Adrenal gland (tissue), 12 donors: ENCODE results near the gene BBX. TPM values are rescaled to one million over a fixed set of nuclear protein-coding genes. Genes with fewer than 3 reads are reported as not detected.

Experiments
- DNase-seq, 7 donors: peaks; one replicate each; pipeline ENCODE4 v3.0.0-alpha.2; 2019 to 2020
- H3K27ac ChIP-seq, 5 donors: fragments of 200-600 bp; sonication (generic) in 4 of 5; 1 replicate in 3 of 5; 2 replicates in 2 of 5; pipeline versions ENCODE4 v1.5.1 to v1.8.0; 2016 to 2020; ENCODE audit warnings: mild to moderate bottlenecking in 1 of 5
- H3K27me3 ChIP-seq: fragments of 200-600 bp; 2 replicates; pipeline ENCODE4 v1.8.0; 2021
- H3K36me3 ChIP-seq, 2 donors: fragments of 200-600 bp; replicated peaks in 1 of 2; 1 replicate in 1 of 2; 2 replicates in 1 of 2; pipeline versions ENCODE4 v1.5.1 to v1.8.0; 2018 to 2022
- H3K4me1 ChIP-seq, 2 donors: fragments of 200-600 bp; replicated peaks in 1 of 2; 1 replicate in 1 of 2; 2 replicates in 1 of 2; pipeline versions ENCODE4 v1.5.1 to v1.8.0; 2018 to 2021
- H3K4me3 ChIP-seq, 4 donors: fragments of 200-600 bp; sonication (generic) in 3 of 4; one replicate each; pipeline ENCODE4 v1.5.1; 2016 to 2018
- H3K9me3 ChIP-seq, 3 donors: fragments of 200-600 bp; sonication (generic) in 1 of 3; replicated peaks in 1 of 3; 1 replicate in 2 of 3; 2 replicates in 1 of 3; pipeline versions ENCODE4 v1.5.1 to v1.8.0; 2016 to 2021
- POLR2A ChIP-seq, 2 donors: fragments of 450-650 bp; IDR thresholded peaks; one replicate each; pipeline ENCODE4 v1.6.1; 2017; ENCODE audit warnings: antibody characterized with exemption in 2 of 2, mild to moderate bottlenecking in 2 of 2, moderate library complexity in 1 of 2
- WGBS, 4 donors: extraction: QIAGEN DNeasy Blood & Tissue Kit in 2 of 4; methylation state at CpG; one replicate each; pipeline versions ENCODE4 v1.1.5 to v1.1.7; 2013 to 2017; 5-methylcytosine and 5-hydroxymethylcytosine counted together
- intact Hi-C, 2 donors: fragments of 100-400 bp; cut with DNase I; formaldehyde crosslinking; loops; one replicate each; pipeline versions ENCODE4 v1.14.1 to v1.15.0; 2022 to 2023
- polyA plus RNA-seq, 3 donors: library from polyadenylated mRNA; stranded (reverse); fragments of 200-250 nt in 2 of 3; fragments of 350-450 nt in 1 of 3; fragmentation: Illumina TruSeq in 1 of 3; extraction: RNeasy Lipid Tissue Mini Kit (QIAGEN cat#74804) in 1 of 3; gene quantifications; one replicate each; pipeline ENCODE4 v1.2.3, GENCODE V29; 2013 to 2014
- total RNA-seq, 9 donors: library from RNA; depleted of rRNA in 4 of 9; stranded (reverse); fragments of >200 nt in 4 of 9; fragments of 120-200 nt in 1 of 9; fragmentation: NEBNext Ultra II Directional in 1 of 9; extraction: Animal tissue kit (Norgen Biotek cat#: 25700) in 1 of 9; gene quantifications; one replicate each; pipeline versions ENCODE4 v1.1.0 to v1.2.4, GENCODE V29; 2013 to 2023
- TF ChIP-seq, protein P1 (sequence below), 6 experiments: fragments of 450-650 bp in 4 of 6; fragments of 200-600 bp in 2 of 6; sonication (generic) in 1 of 6; IDR thresholded peaks; 1 replicate in 5 of 6; 2 replicates in 1 of 6; pipeline versions ENCODE4 v1.5.1 to v1.8.0; 2016 to 2021; ENCODE audit warnings: antibody characterized with exemption in 6 of 6, mild to moderate bottlenecking in 2 of 6, moderate library complexity in 1 of 6
- donor health status: healthy with polysubstance abuse.
- donor health status: Bipolar disorder and iron deficiency.
- donor health status: DM: yes; HTN: yes; CAD: no.
- donor health status: DM: no; HTN: no; CAD: no.
- donor health status: DM: no; HTN: no; CAD: no.
- donor health status: DM: yes; HTN: yes; CAD: no.

BBX gene
- total and polyA plus RNA-seq, 12 donors, result 12.8 to 208 (median 116) TPM

DNA sequence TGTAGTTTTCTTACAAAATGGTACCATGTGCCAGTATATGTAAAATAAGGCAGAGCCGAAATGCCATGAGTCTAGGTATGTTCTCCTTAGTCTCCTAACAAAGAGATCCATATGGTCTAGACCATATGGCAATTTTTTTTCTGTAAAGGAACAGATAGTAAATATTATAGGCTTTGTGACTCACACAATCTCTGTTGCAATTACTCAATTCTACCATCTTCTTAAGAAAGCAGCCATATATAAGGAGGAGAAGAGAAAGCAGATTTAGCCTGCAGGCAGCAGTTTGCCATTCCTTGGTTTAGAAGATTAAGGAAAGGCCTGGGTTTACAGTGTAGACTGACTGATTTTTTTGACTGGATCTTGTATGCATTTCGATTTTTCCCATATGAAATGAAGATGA, 16.3 kb upstream of the BBX start:
- Histone ChIP-seq H3K9me3 (no peaks in the 10 kb centered on the region), H3K27ac (no peak overlapping the region), H3K36me3 (no peaks in the 10 kb centered on the region), H3K27me3 (no peaks in the 10 kb centered on the region), H3K4me1 (no peaks in the 10 kb centered on the region), H3K4me3 (no peak overlapping the region)
- WGBS, 4 donors, result 72 to 95% (median 84%) methylated on average over 2 of the region's 2 CpGs
- DNase-seq, result no peak
- no peak for TF ChIP-seq POLR2A (IDR thresholded peaks at IDR 0.05)
- TF ChIP-seq, protein P1, sequence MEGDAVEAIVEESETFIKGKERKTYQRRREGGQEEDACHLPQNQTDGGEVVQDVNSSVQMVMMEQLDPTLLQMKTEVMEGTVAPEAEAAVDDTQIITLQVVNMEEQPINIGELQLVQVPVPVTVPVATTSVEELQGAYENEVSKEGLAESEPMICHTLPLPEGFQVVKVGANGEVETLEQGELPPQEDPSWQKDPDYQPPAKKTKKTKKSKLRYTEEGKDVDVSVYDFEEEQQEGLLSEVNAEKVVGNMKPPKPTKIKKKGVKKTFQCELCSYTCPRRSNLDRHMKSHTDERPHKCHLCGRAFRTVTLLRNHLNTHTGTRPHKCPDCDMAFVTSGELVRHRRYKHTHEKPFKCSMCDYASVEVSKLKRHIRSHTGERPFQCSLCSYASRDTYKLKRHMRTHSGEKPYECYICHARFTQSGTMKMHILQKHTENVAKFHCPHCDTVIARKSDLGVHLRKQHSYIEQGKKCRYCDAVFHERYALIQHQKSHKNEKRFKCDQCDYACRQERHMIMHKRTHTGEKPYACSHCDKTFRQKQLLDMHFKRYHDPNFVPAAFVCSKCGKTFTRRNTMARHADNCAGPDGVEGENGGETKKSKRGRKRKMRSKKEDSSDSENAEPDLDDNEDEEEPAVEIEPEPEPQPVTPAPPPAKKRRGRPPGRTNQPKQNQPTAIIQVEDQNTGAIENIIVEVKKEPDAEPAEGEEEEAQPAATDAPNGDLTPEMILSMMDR (IDR thresholded peaks at IDR 0.05), result no peak
- intact Hi-C loops, result no loop called here

DNA sequence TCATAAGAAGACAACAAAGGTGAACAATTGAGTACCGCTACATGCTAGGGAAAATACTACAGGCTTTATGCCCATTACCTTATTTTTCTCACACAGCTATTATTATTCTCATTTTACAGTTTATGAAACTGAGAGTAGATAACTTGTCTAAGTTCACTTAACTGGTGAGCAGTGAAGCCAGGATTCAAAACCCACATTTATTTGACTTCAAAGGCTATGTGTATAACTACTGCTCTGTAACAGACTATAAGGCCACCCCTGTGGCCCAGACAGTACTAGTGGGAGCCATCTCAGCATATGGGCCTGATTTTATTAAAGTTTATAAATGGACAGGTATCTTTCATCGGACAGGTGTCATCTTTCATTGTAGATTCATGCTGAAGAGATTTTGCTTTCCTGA, 14.4 kb upstream of the BBX start:
- 92 to 98% (median 94%) methylated on average over 2 of the region's 2 CpGs for WGBS, 4 donors
- no peaks in the 10 kb centered on the region for H3K36me3 ChIP-seq
- intact Hi-C loops, result no loop called here
- no peak overlapping the region for H3K27ac ChIP-seq
- DNase-seq, result no peak
- H3K27me3 ChIP-seq, result no peaks in the 10 kb centered on the region
- H3K9me3 ChIP-seq, result no peaks in the 10 kb centered on the region
- H3K4me1 ChIP-seq, result no peaks in the 10 kb centered on the region
- TF ChIP-seq POLR2A (IDR thresholded peaks at IDR 0.05), result no peak
- TF ChIP-seq, protein P1 (IDR thresholded peaks at IDR 0.05), result no peak
- H3K4me3 ChIP-seq, result no peak overlapping the region

DNA sequence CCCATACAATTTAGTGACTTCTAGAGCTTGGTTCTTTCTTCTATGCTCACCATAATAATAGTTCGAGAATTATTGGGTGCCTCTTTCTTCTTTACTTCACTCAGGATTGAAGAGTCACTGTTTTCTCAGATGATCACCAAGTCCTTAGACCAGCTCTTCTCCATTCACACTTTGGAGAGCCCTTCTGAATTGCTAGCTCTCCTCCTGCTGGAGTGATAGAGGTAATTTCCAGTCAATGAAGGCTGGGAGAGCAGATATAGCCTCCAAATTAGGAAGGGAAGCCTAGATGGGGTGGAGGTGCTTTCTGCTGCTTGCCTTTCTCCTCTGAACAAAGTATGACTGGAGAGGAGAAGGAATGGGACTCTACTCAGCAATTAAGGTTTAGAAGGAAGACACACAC, 10.7 kb upstream of the BBX start:
- intact Hi-C loops, result no loop called here
- H3K4me3 ChIP-seq, result no peak overlapping the region
- H3K27me3 ChIP-seq, result no peaks in the 10 kb centered on the region
- H3K27ac ChIP-seq, result no peak overlapping the region
- TF ChIP-seq POLR2A (IDR thresholded peaks at IDR 0.05), result no peak
- TF ChIP-seq, protein P1 (IDR thresholded peaks at IDR 0.05), result no peak
- H3K9me3 ChIP-seq, result no peaks in the 10 kb centered on the region
- DNase-seq, result no peak
- WGBS, 4 donors, result 62 to 81% (median 70%) methylated on average over 1 of the region's 1 CpG
- H3K4me1 ChIP-seq, result no peaks in the 10 kb centered on the region
- H3K36me3 ChIP-seq, result no peaks in the 10 kb centered on the region

DNA sequence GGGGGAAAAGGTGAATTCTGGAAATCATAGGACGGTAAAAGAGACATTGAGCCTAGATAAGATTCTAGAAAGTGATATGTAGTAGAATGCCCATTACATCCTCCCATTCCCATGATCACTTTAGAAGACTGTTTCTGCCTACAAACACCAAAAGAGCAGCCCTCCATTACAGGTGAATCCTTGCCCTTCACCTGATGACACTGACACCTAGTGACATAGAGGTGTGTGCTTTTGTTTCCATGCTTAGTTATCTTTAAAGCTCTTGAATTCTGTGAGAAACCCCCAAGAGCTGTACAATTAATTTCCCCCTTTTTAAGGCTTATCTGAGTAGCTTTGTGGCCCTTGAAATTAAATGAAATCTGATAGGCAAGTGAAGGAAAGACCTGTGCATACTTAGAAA, 8.3 kb upstream of the BBX start:
- intact Hi-C loops, result no loop called here

More for the DNA sequence above, 8.3 kb upstream of the BBX start:
- WGBS, 4 donors, result 88 to 98% (median 92%) methylated on average over 1 of the region's 1 CpG
- no peak for DNase-seq
- Histone ChIP-seq H3K4me3 (no peak overlapping the region), H3K36me3 (no peaks in the 10 kb centered on the region), H3K4me1 (no peaks in the 10 kb centered on the region), H3K27ac (no peak overlapping the region), H3K9me3 (no peaks in the 10 kb centered on the region), H3K27me3 (no peaks in the 10 kb centered on the region)
- TF ChIP-seq, protein P1 (IDR thresholded peaks at IDR 0.05), result no peak
- TF ChIP-seq POLR2A (IDR thresholded peaks at IDR 0.05), result no peak
